Measurements from ENCODE around the gene SPPL3.
"Not testable (repeated sequence)": the region's sequence is repeated elsewhere in the genome, so short reads cannot be mapped to it uniquely, and the experiment has no call there.

Gene SPPL3

GRCh38 chr12:120901818-120902217 is 2.3 kb downstream of the SPPL3 start:
- H3K27ac Mint-ChIP-seq = peak overlapping the region; percentile 4
- peaks cover 8% of the 10 kb centered on the region for H3K36me3 Mint-ChIP-seq (ENCODE audit: low read depth)
- peaks cover 48% of the 10 kb centered on the region for H3K4me1 Mint-ChIP-seq
- peak overlapping the region; percentile 98 for H3K4me3 Mint-ChIP-seq
- DNase-seq (no peak), ATAC-seq (no peak)
- H3K9me3 Mint-ChIP-seq = no peaks in the 10 kb centered on the region
- no peaks in the 10 kb centered on the region for H3K27me3 Mint-ChIP-seq

- H3K36me3 Mint-ChIP-seq (ENCODE audit: low read depth); H3K27me3 Mint-ChIP-seq; ATAC-seq; H3K27ac Mint-ChIP-seq; DNase-seq; H3K4me3 Mint-ChIP-seq; H3K9me3 Mint-ChIP-seq: not testable (repeated sequence)
- H3K4me1 Mint-ChIP-seq = peaks cover 53% of the 10 kb centered on the region
These were observed 3.1 kb downstream of the SPPL3 start for GRCh38 chr12:120901101-120901500.

- Mint-ChIP-seq H3K9me3 (no peaks in the 10 kb centered on the region), H3K27ac (no peak overlapping the region), H3K27me3 (no peaks in the 10 kb centered on the region), H3K36me3 (ENCODE audit: low read depth) (peaks cover 21% of the 10 kb centered on the region), H3K4me3 (no peak overlapping the region), H3K4me1 (peaks cover 58% of the 10 kb centered on the region)
- ATAC-seq (no peak), DNase-seq (no peak)
These were observed 8.6 kb downstream of the SPPL3 start for GRCh38 chr12:120895532-120895931.

GRCh38 chr12:120892265-120892664 is 11.9 kb downstream of the SPPL3 start:
- H3K9me3 Mint-ChIP-seq = no peaks in the 10 kb centered on the region
- peaks cover 13% of the 10 kb centered on the region for H3K36me3 Mint-ChIP-seq (ENCODE audit: low read depth)
- H3K4me1 Mint-ChIP-seq = peaks cover 52% of the 10 kb centered on the region
- DNase-seq (no peak), ATAC-seq (no peak)
- H3K27me3 Mint-ChIP-seq = no peaks in the 10 kb centered on the region
- no peak overlapping the region for H3K27ac Mint-ChIP-seq
- H3K4me3 Mint-ChIP-seq = no peak overlapping the region

- Mint-ChIP-seq H3K4me1 (peaks cover 56% of the 10 kb centered on the region), H3K9me3 (no peaks in the 10 kb centered on the region), H3K27me3 (no peaks in the 10 kb centered on the region), H3K36me3 (ENCODE audit: low read depth) (peaks cover 13% of the 10 kb centered on the region), H3K4me3 (no peak overlapping the region), H3K27ac (no peak overlapping the region)
- DNase-seq (no peak), ATAC-seq (no peak)
These were observed 13.2 kb downstream of the SPPL3 start for GRCh38 chr12:120890963-120891362.

- ATAC-seq (peak; percentile 88), DNase-seq (peak; percentile 29)
- H3K9me3 Mint-ChIP-seq = no peaks in the 10 kb centered on the region
- peaks cover 59% of the 10 kb centered on the region for H3K4me1 Mint-ChIP-seq
- no peaks in the 10 kb centered on the region for H3K27me3 Mint-ChIP-seq
- peaks cover 7% of the 10 kb centered on the region for H3K36me3 Mint-ChIP-seq (ENCODE audit: low read depth)
- H3K4me3 Mint-ChIP-seq = no peak overlapping the region
- peak overlapping the region; percentile 59 for H3K27ac Mint-ChIP-seq
These were observed 16.7 kb downstream of the SPPL3 start for GRCh38 chr12:120887253-120888043.

- Mint-ChIP-seq H3K27me3 (no peaks in the 10 kb centered on the region), H3K9me3 (no peaks in the 10 kb centered on the region), H3K36me3 (ENCODE audit: low read depth) (peaks cover 3% of the 10 kb centered on the region), H3K27ac (peak overlapping the region; percentile 75), H3K4me1 (peaks cover 60% of the 10 kb centered on the region), H3K4me3 (peak overlapping the region; percentile 43)
- ATAC-seq (peak; percentile 76), DNase-seq (no peak)
These were observed 17.7 kb downstream of the SPPL3 start for GRCh38 chr12:120886199-120887018.

GRCh38 chr12:120885521-120885920 is 18.6 kb downstream of the SPPL3 start:
- Mint-ChIP-seq H3K27ac (peak overlapping the region; percentile 60), H3K27me3 (no peaks in the 10 kb centered on the region), H3K4me1 (peaks cover 57% of the 10 kb centered on the region), H3K36me3 (ENCODE audit: low read depth) (peaks cover 3% of the 10 kb centered on the region), H3K9me3 (no peaks in the 10 kb centered on the region), H3K4me3 (no peak overlapping the region)
- DNase-seq (no peak), ATAC-seq (no peak)

GRCh38 chr12:120884644-120885043 is 19.5 kb downstream of the SPPL3 start:
- Mint-ChIP-seq H3K4me1 (peaks cover 62% of the 10 kb centered on the region), H3K4me3 (no peak overlapping the region), H3K9me3 (no peaks in the 10 kb centered on the region)

GRCh38 chr12:120882055-120882555 is 22.1 kb downstream of the SPPL3 start:
- Mint-ChIP-seq H3K27ac (no peak overlapping the region), H3K4me1 (peaks cover 50% of the 10 kb centered on the region), H3K4me3 (no peak overlapping the region), H3K9me3 (no peaks in the 10 kb centered on the region), H3K27me3 (no peaks in the 10 kb centered on the region), H3K36me3 (ENCODE audit: low read depth) (peaks cover 6% of the 10 kb centered on the region)
- ATAC-seq = no peak
- no peak for DNase-seq

More at GRCh38 chr12:120884644-120885043, 19.5 kb downstream of the SPPL3 start:
- ATAC-seq = no peak
- Mint-ChIP-seq H3K27ac (no peak overlapping the region), H3K27me3 (no peaks in the 10 kb centered on the region), H3K36me3 (ENCODE audit: low read depth) (peaks cover 3% of the 10 kb centered on the region)
- no peak for DNase-seq

GRCh38 chr12:120879718-120880300 is 24.3 kb downstream of the SPPL3 start:
- DNase-seq (no peak), ATAC-seq (no peak)
- no peaks in the 10 kb centered on the region for H3K9me3 Mint-ChIP-seq
- no peak overlapping the region for H3K4me3 Mint-ChIP-seq
- H3K27me3 Mint-ChIP-seq = no peaks in the 10 kb centered on the region
- H3K36me3 Mint-ChIP-seq (ENCODE audit: low read depth) = peaks cover 6% of the 10 kb centered on the region
- H3K27ac Mint-ChIP-seq = no peak overlapping the region
- peaks cover 39% of the 10 kb centered on the region for H3K4me1 Mint-ChIP-seq

- DNase-seq (no peak), ATAC-seq (no peak)
- Mint-ChIP-seq H3K27me3 (no peaks in the 10 kb centered on the region), H3K9me3 (no peaks in the 10 kb centered on the region), H3K4me1 (peaks cover 40% of the 10 kb centered on the region), H3K27ac (no peak overlapping the region), H3K36me3 (ENCODE audit: low read depth) (peaks cover 6% of the 10 kb centered on the region), H3K4me3 (no peak overlapping the region)
These were observed 25.1 kb downstream of the SPPL3 start for GRCh38 chr12:120879102-120879501.

- Mint-ChIP-seq H3K4me1 (peaks cover 45% of the 10 kb centered on the region), H3K27ac (no peak overlapping the region)
- no peak for ATAC-seq
These were observed 29.5 kb downstream of the SPPL3 start for GRCh38 chr12:120874547-120875245.

GRCh38 chr12:120873226-120873625 is 30.9 kb downstream of the SPPL3 start:
- no peaks in the 10 kb centered on the region for H3K9me3 Mint-ChIP-seq
- ATAC-seq (no peak), DNase-seq (no peak)
- no peaks in the 10 kb centered on the region for H3K36me3 Mint-ChIP-seq (ENCODE audit: low read depth)
- H3K4me3 Mint-ChIP-seq = peak overlapping the region; percentile 43
- H3K27ac Mint-ChIP-seq = peak overlapping the region; percentile 47
- no peaks in the 10 kb centered on the region for H3K27me3 Mint-ChIP-seq
- H3K4me1 Mint-ChIP-seq = peaks cover 42% of the 10 kb centered on the region

More at GRCh38 chr12:120874547-120875245, 29.5 kb downstream of the SPPL3 start:
- peaks cover 3% of the 10 kb centered on the region for H3K36me3 Mint-ChIP-seq (ENCODE audit: low read depth)
- H3K27me3 Mint-ChIP-seq = no peaks in the 10 kb centered on the region
- no peaks in the 10 kb centered on the region for H3K9me3 Mint-ChIP-seq
- no peak overlapping the region for H3K4me3 Mint-ChIP-seq
- DNase-seq = no peak
